ENCODE data around the gene AGK. TPM values are rescaled to one million over a fixed set of nuclear protein-coding genes. Genes with fewer than 3 reads are reported as not detected.

Gene AGK
- total RNA-seq, 3 donors from 2014 or later, result 14.7 to 33.1 (median 28.5) TPM

DNA sequence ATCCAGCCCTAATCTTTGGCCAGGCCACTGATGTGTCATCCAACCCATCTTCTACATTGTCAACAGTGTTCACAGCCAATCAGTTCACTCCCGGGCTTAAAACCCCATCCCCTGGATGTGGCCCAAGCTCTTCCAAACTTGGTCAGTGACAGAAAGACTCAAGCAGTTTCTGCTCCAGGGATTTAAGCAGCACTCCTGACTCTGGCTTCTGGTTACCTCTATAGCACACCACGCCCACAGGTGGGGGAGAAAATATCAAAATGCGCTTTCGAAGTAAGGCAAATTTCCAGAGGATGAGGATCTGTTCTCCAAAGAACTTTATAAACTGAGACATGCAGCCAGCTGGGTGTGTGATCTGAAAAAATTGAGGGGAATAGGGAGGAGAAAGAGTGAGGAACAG is 114.9 kb downstream of the AGK start:
- intact Hi-C loops (cut with DNase I; ENCODE audit: low total_unique reads), result no loop called here
- DNase-seq (ENCODE audit: low spot score in 2 of 2), result no peak
- Histone ChIP-seq H3K4me1 (no peaks in the 10 kb centered on the region), H3K27me3 (no peaks in the 10 kb centered on the region), H3K36me3 (no peaks in the 10 kb centered on the region), H3K27ac (peak overlapping the region in 1 of 2 donors; percentile 54), H3K9me3 (no peaks in the 10 kb centered on the region), H3K4me3 (no peak overlapping the region)
- TF ChIP-seq POLR2AphosphoS5 (IDR thresholded peaks at IDR 0.05) (no peak), POLR2A (IDR thresholded peaks at IDR 0.05) (no peak)
- TF ChIP-seq, protein P1, sequence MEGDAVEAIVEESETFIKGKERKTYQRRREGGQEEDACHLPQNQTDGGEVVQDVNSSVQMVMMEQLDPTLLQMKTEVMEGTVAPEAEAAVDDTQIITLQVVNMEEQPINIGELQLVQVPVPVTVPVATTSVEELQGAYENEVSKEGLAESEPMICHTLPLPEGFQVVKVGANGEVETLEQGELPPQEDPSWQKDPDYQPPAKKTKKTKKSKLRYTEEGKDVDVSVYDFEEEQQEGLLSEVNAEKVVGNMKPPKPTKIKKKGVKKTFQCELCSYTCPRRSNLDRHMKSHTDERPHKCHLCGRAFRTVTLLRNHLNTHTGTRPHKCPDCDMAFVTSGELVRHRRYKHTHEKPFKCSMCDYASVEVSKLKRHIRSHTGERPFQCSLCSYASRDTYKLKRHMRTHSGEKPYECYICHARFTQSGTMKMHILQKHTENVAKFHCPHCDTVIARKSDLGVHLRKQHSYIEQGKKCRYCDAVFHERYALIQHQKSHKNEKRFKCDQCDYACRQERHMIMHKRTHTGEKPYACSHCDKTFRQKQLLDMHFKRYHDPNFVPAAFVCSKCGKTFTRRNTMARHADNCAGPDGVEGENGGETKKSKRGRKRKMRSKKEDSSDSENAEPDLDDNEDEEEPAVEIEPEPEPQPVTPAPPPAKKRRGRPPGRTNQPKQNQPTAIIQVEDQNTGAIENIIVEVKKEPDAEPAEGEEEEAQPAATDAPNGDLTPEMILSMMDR (IDR thresholded peaks at IDR 0.05), result no peak

- no peaks in the 10 kb centered on the region for H3K4me1 ChIP-seq
- no peaks in the 10 kb centered on the region for H3K27me3 ChIP-seq
- no peaks in the 10 kb centered on the region for H3K9me3 ChIP-seq
- H3K4me3 ChIP-seq, result no peak overlapping the region
- H3K36me3 ChIP-seq, result no peaks in the 10 kb centered on the region
- no peak for DNase-seq (ENCODE audit: low spot score in 2 of 2)
- intact Hi-C loops (cut with DNase I; ENCODE audit: low total_unique reads), result no loop called here
- TF ChIP-seq POLR2A (IDR thresholded peaks at IDR 0.05), result no peak
- TF ChIP-seq POLR2AphosphoS5 (IDR thresholded peaks at IDR 0.05), result no peak
- no peak overlapping the region for H3K27ac ChIP-seq
Observed at GRCh38 chr7:141668853-141669252, 117.6 kb downstream of the AGK start.

DNA sequence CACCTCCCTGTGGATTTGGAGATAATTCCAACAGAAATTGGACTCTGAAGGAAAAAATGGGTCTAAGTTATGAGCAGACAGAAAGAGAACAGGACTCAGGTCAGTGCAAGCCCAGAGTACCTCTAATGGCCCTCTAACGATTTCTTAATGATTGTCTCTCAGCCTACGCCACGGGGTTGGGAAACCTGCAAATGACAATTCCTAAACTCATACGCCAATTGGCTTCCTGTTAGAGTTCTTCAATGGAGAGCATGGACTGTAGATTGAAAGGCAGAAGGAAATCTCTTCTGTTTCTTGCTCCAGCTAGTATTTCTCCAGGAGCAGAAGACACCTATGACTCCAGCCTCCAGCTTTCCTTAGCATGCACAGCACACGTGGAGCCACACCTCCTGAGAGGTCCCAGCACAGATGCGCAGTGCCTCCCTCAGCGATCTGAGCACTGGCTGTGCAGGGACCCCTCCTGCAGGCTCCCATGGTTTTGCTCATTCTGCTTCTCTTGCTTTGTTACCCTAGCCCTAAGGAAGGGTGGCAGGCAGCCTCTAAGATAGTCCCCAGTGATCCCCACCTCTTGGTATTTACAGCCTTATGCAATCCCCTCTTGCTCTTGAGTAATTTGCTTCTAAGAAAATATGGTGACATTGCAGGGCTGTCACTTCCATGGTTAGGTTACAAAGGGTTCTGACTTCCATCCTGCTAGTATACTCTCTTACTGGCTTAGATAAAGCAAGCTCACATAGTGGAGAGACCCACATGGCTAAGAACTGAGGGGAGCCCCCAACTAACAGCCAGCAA is 120.7 kb downstream of the AGK start:
- TF ChIP-seq, protein P1 (IDR thresholded peaks at IDR 0.05), result no peak
- TF ChIP-seq POLR2A (IDR thresholded peaks at IDR 0.05) (no peak), POLR2AphosphoS5 (IDR thresholded peaks at IDR 0.05) (no peak)
- Histone ChIP-seq H3K27me3 (no peaks in the 10 kb centered on the region), H3K27ac (no peak overlapping the region), H3K4me3 (no peak overlapping the region), H3K4me1 (no peaks in the 10 kb centered on the region), H3K9me3 (no peaks in the 10 kb centered on the region), H3K36me3 (no peaks in the 10 kb centered on the region)
- intact Hi-C loops (cut with DNase I; ENCODE audit: low total_unique reads), result no loop called here
- DNase-seq (ENCODE audit: low spot score in 2 of 2), result no peak

DNA sequence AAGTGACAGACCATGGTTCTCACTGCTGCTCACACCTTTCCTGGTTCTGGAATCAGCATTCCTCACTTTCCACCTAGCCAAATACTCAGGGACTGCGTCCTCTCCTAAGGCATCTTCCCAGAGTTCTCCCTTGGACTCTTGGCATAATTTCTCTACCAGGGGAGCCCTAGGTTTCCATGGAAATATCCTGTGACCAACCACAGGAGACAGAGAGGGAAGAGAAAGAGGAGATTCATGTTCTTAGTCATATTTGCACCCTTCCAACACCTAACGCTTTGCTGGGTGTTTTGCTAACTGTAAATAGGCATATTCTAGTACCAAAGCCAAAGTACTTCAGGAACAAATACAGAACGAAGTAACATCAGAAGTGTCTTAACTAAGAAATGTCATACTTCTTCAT is 122.1 kb downstream of the AGK start:
- Histone ChIP-seq H3K36me3 (no peaks in the 10 kb centered on the region), H3K4me3 (no peak overlapping the region), H3K9me3 (no peaks in the 10 kb centered on the region), H3K27ac (peak overlapping the region; percentile 80 to 87), H3K27me3 (no peaks in the 10 kb centered on the region), H3K4me1 (no peaks in the 10 kb centered on the region)
- intact Hi-C loops (cut with DNase I; ENCODE audit: low total_unique reads), result no loop called here
- TF ChIP-seq POLR2AphosphoS5 (IDR thresholded peaks at IDR 0.05), result no peak
- TF ChIP-seq, protein P1 (IDR thresholded peaks at IDR 0.05), result no peak
- no peak for TF ChIP-seq POLR2A (IDR thresholded peaks at IDR 0.05)
- DNase-seq (ENCODE audit: low spot score in 2 of 2), result no peak

GRCh38 chr7:141674171-141674671 is 123.0 kb downstream of the AGK start:
- intact Hi-C loops (cut with DNase I; ENCODE audit: low total_unique reads), result no loop called here
- no peak for DNase-seq (ENCODE audit: low spot score in 2 of 2)

More at GRCh38 chr7:141674171-141674671, 123.0 kb downstream of the AGK start:
- Histone ChIP-seq H3K4me1 (no peaks in the 10 kb centered on the region), H3K4me3 (no peak overlapping the region), H3K27ac (peak overlapping the region; percentile 80 to 87), H3K36me3 (no peaks in the 10 kb centered on the region), H3K27me3 (no peaks in the 10 kb centered on the region), H3K9me3 (no peaks in the 10 kb centered on the region)
- no peak for TF ChIP-seq POLR2A (IDR thresholded peaks at IDR 0.05)
- TF ChIP-seq, protein P1 (IDR thresholded peaks at IDR 0.05), result no peak
- TF ChIP-seq POLR2AphosphoS5 (IDR thresholded peaks at IDR 0.05), result no peak

Measured in breast epithelium (tissue), 4 donors.